Esophagus (tissue), 2 donors: ENCODE results near the gene NTRK3. TPM values are rescaled to one million over a fixed set of nuclear protein-coding genes. Genes with fewer than 3 reads are reported as not detected.

ENCODE experiments used
- H3K27ac ChIP-seq, 2 donors: one replicate each; pipeline ENCODE4 v1.5.1; 2013; ENCODE audit warnings: low read depth in 2 of 2, mild to moderate bottlenecking in 2 of 2, inconsistent platforms in 1 of 2, low read length in 1 of 2, moderate library complexity in 1 of 2
- H3K27me3 ChIP-seq, 2 donors: one replicate each; pipeline ENCODE4 v1.6.1; 2013; ENCODE audit warnings: low read length in 2 of 2, control low read depth in 1 of 2, mild to moderate bottlenecking in 1 of 2; ENCODE audit not compliant: insufficient read depth in 2 of 2, control insufficient read depth in 1 of 2
- H3K36me3 ChIP-seq, 2 donors: one replicate each; pipeline ENCODE4 v1.6.1; 2013; ENCODE audit warnings: low read length in 1 of 2; ENCODE audit not compliant: control insufficient read depth in 2 of 2, insufficient read depth in 2 of 2
- H3K4me1 ChIP-seq, 2 donors: one replicate each; pipeline ENCODE4 v1.6.1; 2013; ENCODE audit warnings: low read length in 1 of 2; ENCODE audit not compliant: control insufficient read depth in 2 of 2, insufficient read depth in 2 of 2
- H3K4me3 ChIP-seq, 2 donors: one replicate each; pipeline ENCODE4 v1.5.1; 2013; ENCODE audit warnings: low read length in 2 of 2, mild to moderate bottlenecking in 2 of 2, low read depth in 1 of 2, moderate library complexity in 1 of 2
- H3K9me3 ChIP-seq, 2 donors: one replicate each; pipeline ENCODE4 v1.6.1; 2013; ENCODE audit warnings: mild to moderate bottlenecking in 2 of 2, low read depth in 1 of 2, low read length in 1 of 2, moderate library complexity in 1 of 2; ENCODE audit not compliant: control insufficient read depth in 2 of 2, insufficient read depth in 1 of 2
- WGBS, 2 donors: extraction: QIAGEN DNeasy Blood & Tissue Kit; methylation state at CpG; one replicate each; pipeline ENCODE4 v1.1.7; 2013; 5-methylcytosine and 5-hydroxymethylcytosine counted together
- polyA plus RNA-seq, 2 donors: library from polyadenylated mRNA; stranded (reverse); fragments of 200-250 nt; gene quantifications; one replicate each; pipeline ENCODE4 v1.2.3, GENCODE V29; 2013
- donor health status: healthy with polysubstance abuse.
- donor health status: Bipolar disorder and iron deficiency.

NTRK3 gene
- polyA plus RNA-seq, 2 donors = 0.61 to 0.77 TPM

- 47 to 56% methylated on average over 2 of the region's 2 CpGs for WGBS, 2 donors
- H3K4me1 ChIP-seq = peaks cover 0 to 3% of the 10 kb centered on the region in 2 donors
Observed at GRCh38 chr15:88029696-88030095, 226.8 kb downstream of the NTRK3 start.

DNA sequence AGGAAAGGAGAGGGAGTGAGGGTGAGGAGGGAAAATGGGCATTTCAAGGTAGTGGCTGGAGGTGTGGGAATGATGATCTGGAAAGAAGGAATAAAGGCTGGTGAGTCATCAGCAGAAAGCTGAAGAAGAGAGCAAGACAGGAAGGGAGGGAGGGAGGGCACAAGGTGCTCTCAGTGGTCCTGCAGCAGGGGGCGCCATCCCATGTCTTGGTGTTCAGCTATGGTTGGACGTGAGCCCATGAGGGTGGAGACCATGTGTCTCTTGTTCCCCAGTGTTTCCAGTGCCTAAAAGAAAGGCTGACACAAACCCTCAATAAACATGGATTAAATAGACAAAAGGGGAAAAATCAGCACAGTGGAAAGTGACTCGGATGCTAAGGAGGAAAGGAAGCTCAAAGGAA, 228.5 kb downstream of the NTRK3 start:
- 59 to 66% methylated on average over 3 of the region's 3 CpGs for WGBS, 2 donors
- Histone ChIP-seq H3K27me3 (no peaks in the 10 kb centered on the region), H3K9me3 (peaks cover 0 to 3% of the 10 kb centered on the region in 2 donors), H3K4me3 (no peak overlapping the region), H3K27ac (no peak overlapping the region), H3K4me1 (peaks cover 0 to 3% of the 10 kb centered on the region in 2 donors), H3K36me3 (no peaks in the 10 kb centered on the region)

More at GRCh38 chr15:88029696-88030095, 226.8 kb downstream of the NTRK3 start:
- Histone ChIP-seq H3K4me3 (no peak overlapping the region), H3K27ac (no peak overlapping the region), H3K27me3 (no peaks in the 10 kb centered on the region), H3K9me3 (peaks cover 0 to 3% of the 10 kb centered on the region in 2 donors), H3K36me3 (no peaks in the 10 kb centered on the region)

DNA sequence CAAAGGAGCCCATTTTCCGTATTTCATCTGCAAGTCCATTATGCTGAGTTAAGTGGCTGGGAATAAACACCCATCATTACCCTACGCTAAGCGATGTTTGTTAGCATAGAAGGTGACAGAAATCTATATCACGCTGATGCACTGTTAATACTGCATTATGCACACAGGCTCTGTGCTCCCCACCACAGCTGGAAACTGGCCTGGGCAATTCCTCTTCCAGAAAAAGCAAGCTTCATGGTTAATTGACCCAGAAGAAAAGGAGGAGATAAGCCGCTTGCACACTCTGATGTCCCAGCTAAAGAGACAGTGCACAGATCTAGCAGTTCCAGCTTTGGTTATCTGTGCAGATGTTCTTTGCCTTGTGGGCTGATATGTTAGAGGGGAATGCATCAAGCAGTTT, 232.6 kb downstream of the NTRK3 start:
- WGBS, 2 donors = 86 to 91% methylated on average over 5 of the region's 5 CpGs
- no peak overlapping the region for H3K27ac ChIP-seq
- H3K4me3 ChIP-seq = no peak overlapping the region

GRCh38 chr15:88022716-88023115, 233.8 kb downstream of the NTRK3 start:
- H3K27me3 ChIP-seq = no peaks in the 10 kb centered on the region
- 57 to 69% methylated on average over 2 of the region's 2 CpGs for WGBS, 2 donors

More for the DNA sequence above, 232.6 kb downstream of the NTRK3 start:
- H3K27me3 ChIP-seq = no peaks in the 10 kb centered on the region
- no peaks in the 10 kb centered on the region for H3K4me1 ChIP-seq
- H3K36me3 ChIP-seq = no peaks in the 10 kb centered on the region
- no peaks in the 10 kb centered on the region for H3K9me3 ChIP-seq

GRCh38 chr15:88021601-88022000, 234.9 kb downstream of the NTRK3 start:
- no peaks in the 10 kb centered on the region for H3K27me3 ChIP-seq
- H3K36me3 ChIP-seq = no peaks in the 10 kb centered on the region
- no peak overlapping the region for H3K4me3 ChIP-seq
- H3K27ac ChIP-seq = no peak overlapping the region
- no peaks in the 10 kb centered on the region for H3K4me1 ChIP-seq
- H3K9me3 ChIP-seq = no peaks in the 10 kb centered on the region
- 82 to 83% methylated on average over 4 of the region's 4 CpGs for WGBS, 2 donors

More at GRCh38 chr15:88022716-88023115, 233.8 kb downstream of the NTRK3 start:
- Histone ChIP-seq H3K9me3 (no peaks in the 10 kb centered on the region), H3K27ac (no peak overlapping the region), H3K4me1 (no peaks in the 10 kb centered on the region), H3K36me3 (no peaks in the 10 kb centered on the region), H3K4me3 (no peak overlapping the region)

GRCh38 chr15:88020806-88021205, 235.7 kb downstream of the NTRK3 start:
- H3K27me3 ChIP-seq = no peaks in the 10 kb centered on the region
- no peaks in the 10 kb centered on the region for H3K36me3 ChIP-seq
- no peaks in the 10 kb centered on the region for H3K9me3 ChIP-seq
- no peaks in the 10 kb centered on the region for H3K4me1 ChIP-seq
- 68 to 70% methylated on average over 3 of the region's 3 CpGs for WGBS, 2 donors
- no peak overlapping the region for H3K4me3 ChIP-seq
- no peak overlapping the region for H3K27ac ChIP-seq

DNA sequence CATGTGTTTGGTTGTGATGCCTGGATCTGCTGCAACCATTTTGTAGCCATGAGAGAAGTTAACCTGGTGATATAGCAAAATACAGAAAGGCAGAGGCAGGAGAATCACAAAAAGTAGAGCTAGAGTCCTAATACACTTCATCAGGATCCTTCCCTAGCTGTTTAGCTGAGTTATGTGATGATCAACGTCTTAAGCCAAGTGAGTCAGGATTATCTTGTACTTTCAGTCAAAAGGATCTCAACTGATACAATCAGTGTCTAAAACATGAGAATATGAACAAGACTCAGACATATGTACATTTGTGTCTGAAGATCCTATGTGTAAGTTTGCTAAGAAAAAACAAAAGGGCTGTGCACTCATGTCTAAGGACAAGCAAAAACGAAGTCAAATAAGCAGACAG, 236.9 kb downstream of the NTRK3 start:
- no peak overlapping the region for H3K27ac ChIP-seq
- 60 to 68% methylated on average over 2 of the region's 2 CpGs for WGBS, 2 donors
- no peak overlapping the region for H3K4me3 ChIP-seq
- H3K9me3 ChIP-seq = no peaks in the 10 kb centered on the region
- no peaks in the 10 kb centered on the region for H3K27me3 ChIP-seq
- H3K4me1 ChIP-seq = no peaks in the 10 kb centered on the region
- no peaks in the 10 kb centered on the region for H3K36me3 ChIP-seq

DNA sequence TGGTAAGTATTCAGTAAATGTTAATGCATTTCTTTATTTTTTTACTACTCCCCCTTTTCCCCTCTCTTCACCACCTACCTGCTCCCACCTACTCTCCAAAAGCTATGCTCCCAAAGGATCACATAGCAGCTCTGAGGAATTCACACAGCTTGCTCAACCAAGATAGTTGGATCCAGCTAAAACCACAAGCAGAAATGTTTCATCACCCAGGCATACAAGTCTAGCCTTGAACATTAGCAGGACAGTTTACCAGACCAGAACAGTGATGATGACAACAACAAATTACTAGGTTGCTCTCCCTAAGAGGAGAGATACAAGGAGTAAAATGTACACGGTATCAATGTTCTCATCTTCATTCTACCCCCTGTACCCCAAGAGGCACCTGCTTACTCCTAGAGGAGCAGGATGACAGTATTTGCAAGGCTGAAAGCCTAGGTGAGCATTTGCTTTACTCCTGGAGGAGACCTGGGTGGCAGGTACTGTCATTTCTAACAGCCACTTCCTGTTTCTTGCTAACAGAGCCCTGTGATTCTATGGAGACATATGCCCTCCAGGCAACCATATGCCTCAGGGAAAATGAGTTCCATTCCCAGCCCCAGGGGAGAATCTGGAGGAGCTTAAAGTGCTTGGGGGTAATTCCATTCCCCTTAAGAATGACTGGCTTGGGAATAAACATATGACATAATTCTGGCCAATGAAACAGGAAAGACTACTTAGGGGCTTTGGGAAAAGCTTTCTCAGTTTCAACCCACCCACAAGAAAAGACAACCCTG, 237.5 kb downstream of the NTRK3 start:
- H3K4me1 ChIP-seq = no peaks in the 10 kb centered on the region
- WGBS, 2 donors = 77% methylated on average over 1 of the region's 1 CpG
- no peaks in the 10 kb centered on the region for H3K9me3 ChIP-seq
- H3K36me3 ChIP-seq = no peaks in the 10 kb centered on the region
- no peaks in the 10 kb centered on the region for H3K27me3 ChIP-seq
- H3K4me3 ChIP-seq = no peak overlapping the region
- H3K27ac ChIP-seq = no peak overlapping the region

GRCh38 chr15:88017753-88018152, 238.8 kb downstream of the NTRK3 start:
- no peaks in the 10 kb centered on the region for H3K4me1 ChIP-seq
- H3K27me3 ChIP-seq = no peaks in the 10 kb centered on the region
- H3K27ac ChIP-seq = no peak overlapping the region
- H3K4me3 ChIP-seq = no peak overlapping the region
- H3K9me3 ChIP-seq = no peaks in the 10 kb centered on the region
- WGBS, 2 donors = 86% methylated on average over 4 of the region's 4 CpGs
- no peaks in the 10 kb centered on the region for H3K36me3 ChIP-seq

- 57 to 64% methylated on average over 3 of the region's 3 CpGs for whole genome bisulfite sequencing, 2 donors
- Histone ChIP-seq H3K27ac (no peak overlapping the region), H3K4me1 (no peaks in the 10 kb centered on the region), H3K27me3 (no peaks in the 10 kb centered on the region), H3K9me3 (no peaks in the 10 kb centered on the region), H3K4me3 (no peak overlapping the region), H3K36me3 (no peaks in the 10 kb centered on the region)
Observed at GRCh38 chr15:88016406-88016805, 240.1 kb downstream of the NTRK3 start.
